ENCODE results near the gene MUC20. TPM values are rescaled to one million over a fixed set of nuclear protein-coding genes. Genes with fewer than 3 reads are reported as not detected.
"Not testable (repeated sequence)": the region's sequence is repeated elsewhere in the genome, so short reads cannot be mapped to it uniquely, and the experiment has no call there.

Gene MUC20
- total and polyA plus RNA-seq, 3 donors from 2014 or later = 10.3 to 16.2 (median 13.8) TPM

- WGBS, 2 donors = 76 to 79% methylated on average over 5 to 11 of the region's 11 CpGs
- DNase-seq = no peak
These were observed 57.2 kb downstream of the MUC20 start for GRCh38 chr3:195777975-195778374.

GRCh38 chr3:195781236-195781635 lies 60.5 kb downstream of the MUC20 start:
- 77 to 88% methylated on average over 9 to 12 of the region's 12 CpGs for whole genome bisulfite sequencing, 2 donors
- not testable (repeated sequence) for H3K4me3 ChIP-seq, H3K4me1 ChIP-seq

More at GRCh38 chr3:195777975-195778374, 57.2 kb downstream of the MUC20 start:
- Histone ChIP-seq H3K27ac (no peak overlapping the region), H3K27me3 (no peaks in the 10 kb centered on the region), H3K4me1 (no peaks in the 10 kb centered on the region), H3K36me3 (ENCODE audit: low read depth, missing control alignments) (no peaks in the 10 kb centered on the region), H3K9me3 (no peaks in the 10 kb centered on the region), H3K4me3 (no peak overlapping the region)
- intact Hi-C loops (cut with DNase I; ENCODE audit: low total_unique reads) = no loop called here
- TF ChIP-seq POLR2A (IDR thresholded peaks at IDR 0.05) (no peak), CTCF (IDR thresholded peaks at IDR 0.05) (no peak)

More at GRCh38 chr3:195781236-195781635, 60.5 kb downstream of the MUC20 start:
- H3K9me3 ChIP-seq; DNase-seq; H3K27ac ChIP-seq; H3K27me3 ChIP-seq; H3K36me3 ChIP-seq (ENCODE audit: low read depth, missing control alignments); intact Hi-C loops (cut with DNase I; ENCODE audit: low total_unique reads): not testable (repeated sequence)

MicroRNAs encoded within 50 kb of the gene (microRNA counts, 767-probe panel; counts per million panel counts)
- microRNA hsa-miR-570-3p = 0 to 152 counts per million in 2 donors

Small RNA genes lying within 50 kb of the gene (microRNA-seq; reads per million reads assigned to microRNA genes)
- 0 reads per million in 2 donors for gene MIR570 (ENCODE audit: borderline number of aligned reads in 2 of 2, borderline replicate concordance in 1 of 2)

Small RNA genes lying within 50 kb of the gene (small RNA-seq; reads per million reads assigned to genes)
- gene MIR570 = 0 reads per million in 2 donors

Other genes with a start within 250 kb of the MUC20 start
- gene PPP1R2, start 177.7 kb upstream of the MUC20 start, total RNA-seq = 100 to 1,000 TPM; 109 to 129 TPM
- gene PPP1R2, start 177.7 kb upstream of the MUC20 start, polyA plus RNA-seq (ENCODE audit: insufficient read depth, low read depth, low replicate concordance) = 132 TPM
- gene APOD, start 137.0 kb upstream of the MUC20 start, total RNA-seq = 10 to 100 TPM; 55.0 to 83.9 TPM
- 99.8 TPM for gene APOD, start 137.0 kb upstream of the MUC20 start, polyA plus RNA-seq (ENCODE audit: insufficient read depth, low read depth, low replicate concordance)
- 1 to 10 TPM; 4.0 to 4.7 TPM for gene MUC4, start 91.0 kb downstream of the MUC20 start, total RNA-seq
- gene MUC4, start 91.0 kb downstream of the MUC20 start, polyA plus RNA-seq (ENCODE audit: insufficient read depth, low read depth, low replicate concordance) = 1.8 TPM
- 10 to 100 TPM; 71.4 to 71.6 TPM for gene TNK2, start 187.6 kb downstream of the MUC20 start, total RNA-seq
- gene TNK2, start 187.6 kb downstream of the MUC20 start, polyA plus RNA-seq (ENCODE audit: insufficient read depth, low read depth, low replicate concordance) = 43.9 TPM

Data from testis (tissue), 3 donors.